ENCODE results near the gene SEC31B.

DNA sequence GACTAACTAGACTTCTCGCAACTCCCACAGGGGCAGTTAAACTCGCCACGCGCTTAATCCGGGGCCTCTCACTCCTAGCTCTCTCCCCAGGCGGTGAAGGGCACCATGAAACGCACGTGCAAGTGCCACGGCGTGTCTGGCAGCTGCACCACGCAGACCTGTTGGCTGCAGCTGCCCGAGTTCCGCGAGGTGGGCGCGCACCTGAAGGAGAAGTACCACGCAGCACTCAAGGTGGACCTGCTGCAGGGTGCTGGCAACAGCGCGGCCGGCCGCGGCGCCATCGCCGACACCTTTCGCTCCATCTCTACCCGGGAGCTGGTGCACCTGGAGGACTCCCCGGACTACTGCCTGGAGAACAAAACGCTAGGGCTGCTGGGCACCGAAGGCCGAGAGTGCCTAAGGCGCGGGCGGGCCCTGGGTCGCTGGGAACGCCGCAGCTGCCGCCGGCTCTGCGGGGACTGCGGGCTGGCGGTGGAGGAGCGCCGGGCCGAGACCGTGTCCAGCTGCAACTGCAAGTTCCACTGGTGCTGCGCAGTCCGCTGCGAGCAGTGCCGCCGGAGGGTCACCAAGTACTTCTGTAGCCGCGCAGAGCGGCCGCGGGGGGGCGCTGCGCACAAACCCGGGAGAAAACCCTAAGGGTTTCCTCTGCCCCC, 37.4 kb downstream of the SEC31B start:
- no peak for TF ChIP-seq POLR2A (IDR thresholded peaks at IDR 0.05)
- TF ChIP-seq, protein P1, sequence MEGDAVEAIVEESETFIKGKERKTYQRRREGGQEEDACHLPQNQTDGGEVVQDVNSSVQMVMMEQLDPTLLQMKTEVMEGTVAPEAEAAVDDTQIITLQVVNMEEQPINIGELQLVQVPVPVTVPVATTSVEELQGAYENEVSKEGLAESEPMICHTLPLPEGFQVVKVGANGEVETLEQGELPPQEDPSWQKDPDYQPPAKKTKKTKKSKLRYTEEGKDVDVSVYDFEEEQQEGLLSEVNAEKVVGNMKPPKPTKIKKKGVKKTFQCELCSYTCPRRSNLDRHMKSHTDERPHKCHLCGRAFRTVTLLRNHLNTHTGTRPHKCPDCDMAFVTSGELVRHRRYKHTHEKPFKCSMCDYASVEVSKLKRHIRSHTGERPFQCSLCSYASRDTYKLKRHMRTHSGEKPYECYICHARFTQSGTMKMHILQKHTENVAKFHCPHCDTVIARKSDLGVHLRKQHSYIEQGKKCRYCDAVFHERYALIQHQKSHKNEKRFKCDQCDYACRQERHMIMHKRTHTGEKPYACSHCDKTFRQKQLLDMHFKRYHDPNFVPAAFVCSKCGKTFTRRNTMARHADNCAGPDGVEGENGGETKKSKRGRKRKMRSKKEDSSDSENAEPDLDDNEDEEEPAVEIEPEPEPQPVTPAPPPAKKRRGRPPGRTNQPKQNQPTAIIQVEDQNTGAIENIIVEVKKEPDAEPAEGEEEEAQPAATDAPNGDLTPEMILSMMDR (IDR thresholded peaks at IDR 0.05): peak; percentile 67 to 90 (median 75)
